Muscle layer of duodenum (tissue), 2 donors: Measurements from ENCODE around the gene TAS1R3.

Experiments used
- H3K27ac ChIP-seq: one replicate; pipeline ENCODE4 v1.7.0; 2013; ENCODE audit warnings: mild to moderate bottlenecking, low read length
- H3K27me3 ChIP-seq: one replicate; pipeline ENCODE4 v1.7.0; 2013; ENCODE audit warnings: low read depth, mild to moderate bottlenecking, control low read depth, low read length
- H3K36me3 ChIP-seq, 2 donors: one replicate each; pipeline ENCODE4 v1.7.0; 2013; ENCODE audit warnings: low read length in 2 of 2, control low read depth in 1 of 2, mild to moderate bottlenecking in 1 of 2; ENCODE audit not compliant: insufficient read depth in 2 of 2, control insufficient read depth in 1 of 2
- H3K4me1 ChIP-seq, 2 donors: one replicate each; pipeline ENCODE4 v1.7.0; 2013; ENCODE audit warnings: low read length in 2 of 2, mild to moderate bottlenecking in 2 of 2, control low read depth in 1 of 2, moderate library complexity in 1 of 2; ENCODE audit not compliant: insufficient read depth in 2 of 2, control insufficient read depth in 1 of 2
- H3K4me3 ChIP-seq, 2 donors: one replicate each; pipeline ENCODE4 v1.7.0; 2013; ENCODE audit warnings: low read length in 2 of 2, low read depth in 1 of 2, mild to moderate bottlenecking in 1 of 2
- H3K9me3 ChIP-seq, 2 donors: one replicate each; pipeline ENCODE4 v1.7.0; 2013; ENCODE audit warnings: low read length in 2 of 2, control low read depth in 1 of 2, mild to moderate bottlenecking in 1 of 2; ENCODE audit not compliant: control insufficient read depth in 1 of 2
- donor health status: healthy.

Gene TAS1R3

DNA sequence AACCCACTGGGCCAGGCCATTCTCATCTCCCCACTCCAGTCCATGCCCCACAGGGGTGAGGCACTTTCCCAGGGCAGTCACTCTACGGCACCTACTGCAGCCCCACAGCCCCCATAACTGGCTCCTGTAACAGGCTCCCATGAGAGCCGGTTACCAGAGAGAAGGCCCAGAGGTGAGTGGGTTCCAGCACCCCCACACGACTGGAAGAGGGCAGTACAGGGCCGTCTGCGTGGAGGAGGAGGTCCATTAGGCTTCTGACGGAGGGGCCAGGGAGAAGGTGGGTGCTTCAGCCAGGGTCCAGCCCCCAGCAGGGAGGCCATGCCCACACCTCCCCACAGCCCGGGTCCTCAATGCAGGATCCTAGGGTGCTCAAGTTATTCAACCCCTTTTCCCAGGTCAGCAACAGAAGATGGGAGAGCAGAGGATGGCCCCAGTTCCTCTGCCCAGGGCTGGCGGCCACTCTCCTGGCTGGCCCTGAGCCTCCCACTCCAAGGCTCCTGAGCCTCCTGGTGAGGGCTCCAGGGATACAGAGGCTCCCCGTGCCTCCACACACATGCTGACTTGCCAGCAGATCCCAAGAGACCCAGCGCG is 24.9 kb upstream of the TAS1R3 start:
- Histone ChIP-seq H3K27ac (no peak overlapping the region), H3K27me3 (no peaks in the 10 kb centered on the region), H3K4me1 (peaks cover 16 to 49% of the 10 kb centered on the region in 2 donors), H3K4me3 (peak overlapping the region; percentile 62 to 90), H3K9me3 (no peaks in the 10 kb centered on the region), H3K36me3 (peaks cover 3% of the 10 kb centered on the region in 2 donors)

- Histone ChIP-seq H3K27me3 (no peaks in the 10 kb centered on the region), H3K36me3 (peaks cover 9% of the 10 kb centered on the region in 2 donors), H3K4me3 (peak overlapping the region; percentile 62 to 90), H3K4me1 (peaks cover 16 to 49% of the 10 kb centered on the region in 2 donors), H3K27ac (no peak overlapping the region), H3K9me3 (no peaks in the 10 kb centered on the region)
Measured at GRCh38 chr1:1306661-1307260, 24.3 kb upstream of the TAS1R3 start.

- Histone ChIP-seq H3K27me3 (no peaks in the 10 kb centered on the region), H3K27ac (no peak overlapping the region), H3K4me3 (peak overlapping the region; percentile 62 to 90), H3K9me3 (no peaks in the 10 kb centered on the region), H3K36me3 (peaks cover 9 to 14% of the 10 kb centered on the region in 2 donors), H3K4me1 (peaks cover 16 to 49% of the 10 kb centered on the region in 2 donors)
Measured at GRCh38 chr1:1307261-1307922, 23.7 kb upstream of the TAS1R3 start.

DNA sequence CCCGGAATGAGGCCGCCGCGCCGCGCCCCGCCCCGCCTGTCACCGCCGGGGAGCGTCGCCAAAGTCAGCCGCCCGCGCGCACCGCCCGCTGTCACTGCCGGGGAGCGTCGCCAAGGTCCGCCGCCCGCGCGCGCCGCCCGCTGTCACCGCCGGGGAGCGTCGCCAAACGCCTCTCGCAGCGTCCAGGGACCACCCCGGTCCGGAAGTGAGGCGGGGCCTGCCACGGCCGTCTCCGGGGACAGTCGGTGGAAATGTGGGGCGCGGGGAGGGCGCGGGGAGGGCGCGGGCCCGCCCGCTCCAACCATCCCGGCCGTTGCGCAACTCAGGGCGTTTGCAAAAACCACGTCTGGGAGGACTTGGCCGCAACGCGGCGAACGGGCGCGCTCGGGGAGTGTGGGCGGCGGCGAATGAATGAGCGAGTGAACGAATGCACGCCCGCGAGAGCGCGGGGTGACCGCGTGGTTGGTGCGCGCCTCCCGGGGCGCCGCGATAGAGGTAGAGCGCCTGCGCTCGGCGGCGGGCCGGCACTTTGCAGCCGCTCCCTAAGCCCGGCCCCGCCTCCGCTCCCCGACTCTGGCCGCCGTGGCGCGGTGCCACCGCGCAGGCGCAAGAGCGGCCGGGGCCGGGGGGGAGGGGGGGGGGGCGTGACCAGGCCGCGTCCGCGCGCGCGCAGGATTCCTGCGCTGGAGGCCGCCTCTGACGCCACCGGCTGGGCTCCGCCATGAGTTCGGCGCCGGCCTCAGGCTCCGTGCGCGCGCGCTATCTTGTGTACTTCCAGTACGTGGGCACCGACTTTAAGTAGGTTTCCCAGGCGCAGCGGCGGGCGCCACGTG is 22.9 kb upstream of the TAS1R3 start, which contains the start of the genes ACAP3 and PUSL1:
TSS of gene ACAP3 (minus strand) at position 8 of the 833 bp plus-strand sequence. CDS start 115 bp downstream, outside the sequence.
TSS of gene PUSL1 (plus strand) at position 675 of the 833 bp plus-strand sequence. CDS start at position 722, 47 bp downstream.
- peaks cover 9 to 21% of the 10 kb centered on the region in 2 donors for H3K36me3 ChIP-seq
- H3K9me3 ChIP-seq: no peaks in the 10 kb centered on the region
- H3K4me1 ChIP-seq: peaks cover 16 to 49% of the 10 kb centered on the region in 2 donors
- H3K4me3 ChIP-seq: peak within 1 kb of the TSS; percentile 62 to 90
- no peaks in the 10 kb centered on the region for H3K27me3 ChIP-seq
- no peak within 1 kb of the TSS for H3K27ac ChIP-seq

- no peak overlapping the region for H3K27ac ChIP-seq
- peak overlapping the region; percentile 46 to 83 for H3K4me3 ChIP-seq
- peaks cover 16 to 44% of the 10 kb centered on the region in 2 donors for H3K4me1 ChIP-seq
- peaks cover 9 to 28% of the 10 kb centered on the region in 2 donors for H3K36me3 ChIP-seq
- H3K9me3 ChIP-seq: no peaks in the 10 kb centered on the region
- H3K27me3 ChIP-seq: no peaks in the 10 kb centered on the region
Measured at GRCh38 chr1:1308756-1309250, 22.3 kb upstream of the TAS1R3 start.

DNA sequence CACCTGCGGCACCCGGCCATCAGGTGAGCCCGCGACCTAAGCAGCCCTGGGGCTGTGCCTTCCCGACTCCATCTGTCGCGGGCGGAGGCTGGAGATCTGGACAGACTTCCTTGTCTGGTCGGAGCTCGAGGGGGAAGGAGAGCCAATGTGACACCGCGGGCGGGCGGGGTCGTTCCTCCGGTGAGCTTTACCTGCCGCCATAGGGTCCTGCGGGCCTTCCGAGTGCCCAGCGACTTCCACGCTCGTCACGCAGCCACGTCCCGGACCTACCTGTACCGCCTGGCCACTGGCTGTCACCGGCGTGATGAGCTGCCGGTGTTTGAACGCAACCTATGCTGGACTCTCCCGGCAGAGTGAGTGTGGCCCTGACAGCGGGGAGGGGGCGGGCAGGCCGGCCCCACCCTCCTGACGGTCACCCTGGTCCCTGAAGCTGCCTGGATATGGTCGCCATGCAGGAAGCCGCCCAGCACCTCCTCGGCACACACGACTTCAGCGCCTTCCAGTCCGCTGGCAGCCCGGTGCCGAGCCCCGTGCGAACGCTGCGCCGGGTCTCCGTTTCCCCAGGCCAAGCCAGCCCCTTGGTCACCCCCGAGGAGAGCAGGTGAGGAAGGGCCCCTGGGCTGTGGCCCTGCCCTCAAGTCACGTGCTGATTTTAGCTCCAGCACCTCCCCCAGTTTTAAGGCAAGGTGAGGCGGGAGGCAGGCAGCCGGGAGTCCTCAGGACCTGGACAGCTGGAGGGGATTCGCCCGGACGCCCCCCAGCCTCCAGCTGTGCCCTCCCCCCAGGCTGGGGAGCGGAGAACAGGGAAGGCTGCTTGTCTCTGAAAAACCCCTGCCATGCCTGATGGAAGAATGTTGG is 21.6 kb upstream of the TAS1R3 start:
- peaks cover 15 to 34% of the 10 kb centered on the region in 2 donors for H3K36me3 ChIP-seq
- H3K4me3 ChIP-seq: peak overlapping the region; percentile 46 to 83
- no peaks in the 10 kb centered on the region for H3K9me3 ChIP-seq
- peaks cover 16 to 37% of the 10 kb centered on the region in 2 donors for H3K4me1 ChIP-seq
- H3K27ac ChIP-seq: no peak overlapping the region
- H3K27me3 ChIP-seq: no peaks in the 10 kb centered on the region

- Histone ChIP-seq H3K4me3 (no peak overlapping the region), H3K27ac (no peak overlapping the region), H3K9me3 (no peaks in the 10 kb centered on the region), H3K27me3 (no peaks in the 10 kb centered on the region), H3K4me1 (peaks cover 13 to 31% of the 10 kb centered on the region in 2 donors), H3K36me3 (peaks cover 17 to 40% of the 10 kb centered on the region in 2 donors)
Measured at GRCh38 chr1:1310109-1310385, 21.0 kb upstream of the TAS1R3 start.

- H3K9me3 ChIP-seq: no peaks in the 10 kb centered on the region
- H3K36me3 ChIP-seq: peaks cover 17 to 43% of the 10 kb centered on the region in 2 donors
- H3K27ac ChIP-seq: no peak overlapping the region
- H3K4me3 ChIP-seq: no peak overlapping the region
- H3K4me1 ChIP-seq: peaks cover 9 to 26% of the 10 kb centered on the region in 2 donors
- H3K27me3 ChIP-seq: no peaks in the 10 kb centered on the region
Measured at GRCh38 chr1:1310476-1311053, 20.5 kb upstream of the TAS1R3 start.

DNA sequence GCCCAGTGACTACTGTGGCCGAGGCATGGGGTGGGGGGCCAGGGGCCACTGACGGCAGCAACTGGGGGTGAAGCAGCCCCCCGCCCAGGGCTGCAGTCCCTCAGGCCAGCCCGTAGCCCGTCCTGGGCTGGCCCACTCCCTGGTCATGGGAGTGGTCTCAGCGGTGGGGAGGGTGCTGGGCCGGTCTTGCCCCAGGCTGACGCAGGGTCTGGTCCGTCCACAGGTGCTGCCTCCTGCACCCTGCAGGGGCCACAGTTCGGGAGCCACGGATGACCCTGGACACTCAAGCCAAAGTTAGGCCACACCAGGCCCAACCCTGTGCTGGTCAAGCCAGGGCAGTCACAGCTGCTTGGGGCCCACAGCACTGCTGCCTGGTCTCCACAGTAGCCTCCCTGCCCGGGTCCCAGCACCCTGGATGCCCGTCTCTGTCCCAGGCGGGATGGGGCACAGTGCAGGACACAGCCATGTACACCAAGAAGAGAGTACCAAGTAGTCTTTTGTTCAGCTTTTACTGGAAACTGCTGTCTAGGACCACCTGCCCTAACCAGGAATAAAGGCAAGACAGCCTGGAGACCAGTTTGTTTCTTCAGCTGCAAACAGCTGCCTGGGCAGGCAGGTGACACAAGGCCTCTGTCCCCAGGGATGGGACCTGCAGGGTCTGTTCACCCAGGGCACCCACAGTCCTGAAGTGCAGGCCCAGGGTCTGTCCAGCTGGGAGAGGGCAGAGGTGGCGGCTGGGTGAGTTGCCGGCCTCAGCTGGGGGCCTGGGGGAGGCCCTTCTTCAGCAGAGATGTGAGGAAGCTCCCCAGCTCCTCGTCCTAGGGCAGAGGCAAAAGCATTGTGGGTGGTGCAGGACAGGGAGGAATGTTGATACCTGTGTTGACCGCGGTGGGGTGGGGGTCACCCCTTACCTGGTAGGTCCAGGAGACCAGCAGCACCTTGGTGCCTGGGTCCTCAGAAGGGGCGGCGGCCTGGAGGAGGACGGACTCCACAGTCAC is 19.7 kb upstream of the TAS1R3 start:
- no peak overlapping the region for H3K27ac ChIP-seq

More for the DNA sequence above, 19.7 kb upstream of the TAS1R3 start:
- H3K36me3 ChIP-seq: peaks cover 17 to 43% of the 10 kb centered on the region in 2 donors
- no peaks in the 10 kb centered on the region for H3K27me3 ChIP-seq
- no peak overlapping the region for H3K4me3 ChIP-seq
- peaks cover 3 to 18% of the 10 kb centered on the region in 2 donors for H3K4me1 ChIP-seq
- no peaks in the 10 kb centered on the region for H3K9me3 ChIP-seq
